ENCODE measurements around the gene MARK3.
A peak's percentile ranks its signal among the peaks of the same experiment; 100 is the strongest.

The MARK3 gene

DNA sequence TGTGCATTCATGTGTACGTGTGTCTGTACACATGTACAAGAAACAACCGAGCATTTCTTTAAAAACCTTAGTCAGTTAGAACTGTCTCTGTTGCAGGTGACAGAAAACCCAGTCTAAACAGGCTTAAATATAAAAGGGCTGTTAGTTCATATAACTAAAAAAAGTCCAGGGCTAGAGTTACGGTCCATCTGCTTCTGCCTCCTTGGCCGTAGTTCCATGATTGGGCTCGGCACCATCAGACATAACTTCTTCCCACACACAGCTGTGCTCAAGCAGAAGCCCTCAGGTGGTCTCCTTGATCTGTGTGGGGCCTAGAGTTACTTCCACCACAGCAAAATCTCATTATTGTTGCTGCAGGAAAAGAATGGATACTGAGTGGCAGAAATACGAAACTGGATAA, 102.9 kb downstream of the MARK3 start:
- no peak for DNase-seq (ENCODE audit: low spot score)

DNA sequence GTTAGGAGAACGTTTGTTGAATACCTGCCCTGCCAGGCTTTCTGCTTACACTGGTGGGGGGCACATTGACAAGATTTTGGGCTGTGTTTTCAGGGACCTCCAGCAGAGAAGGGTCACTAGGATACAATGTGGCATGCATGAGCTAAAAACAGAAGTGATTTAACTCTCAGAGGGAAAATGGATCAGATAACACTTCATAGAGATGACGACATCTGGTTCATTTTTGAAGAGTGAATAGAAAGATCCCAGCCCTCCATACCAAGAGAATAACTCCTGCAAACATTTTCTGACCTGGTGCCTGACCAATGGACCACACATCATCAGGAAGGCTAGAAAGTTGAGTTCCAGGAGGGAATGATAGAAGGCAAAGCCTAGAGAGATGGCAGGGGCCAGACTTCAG, 103.7 kb downstream of the MARK3 start:
- DNase-seq (ENCODE audit: low spot score): no peak

DNA sequence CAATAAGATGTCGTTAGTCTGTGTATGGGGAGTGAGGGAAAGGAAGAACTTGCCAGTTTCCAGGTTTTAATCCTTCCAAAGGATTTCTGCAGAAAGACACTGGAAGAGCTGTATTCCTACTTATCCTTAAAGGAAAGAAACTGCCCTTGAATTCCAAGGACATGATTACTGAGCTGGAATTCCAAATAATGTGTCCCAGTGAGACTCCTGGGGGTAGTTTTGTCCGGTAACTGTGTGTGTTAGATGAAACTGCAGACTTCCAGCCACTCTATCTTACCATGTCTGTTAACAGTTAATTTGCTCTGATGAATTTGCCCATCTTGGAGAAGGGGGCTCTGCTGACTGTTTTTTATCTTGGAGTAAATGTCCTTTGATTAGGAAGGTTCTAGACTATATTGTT, 104.4 kb downstream of the MARK3 start:
- no peak for DNase-seq (ENCODE audit: low spot score)

DNA sequence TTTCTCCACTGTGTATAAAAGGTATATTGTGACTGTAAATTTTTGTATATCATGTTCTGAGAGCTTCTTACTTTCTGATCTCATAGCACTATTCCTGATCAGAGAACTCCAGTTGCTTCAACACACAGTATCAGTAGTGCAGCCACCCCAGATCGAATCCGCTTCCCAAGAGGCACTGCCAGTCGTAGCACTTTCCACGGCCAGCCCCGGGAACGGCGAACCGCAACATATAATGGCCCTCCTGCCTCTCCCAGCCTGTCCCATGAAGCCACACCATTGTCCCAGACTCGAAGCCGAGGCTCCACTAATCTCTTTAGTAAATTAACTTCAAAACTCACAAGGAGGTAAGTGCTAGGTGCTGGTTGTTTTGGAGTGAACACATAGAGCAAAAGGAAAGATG, 106.5 kb downstream of the MARK3 start:
- DNase-seq (ENCODE audit: low spot score): no peak

DNA sequence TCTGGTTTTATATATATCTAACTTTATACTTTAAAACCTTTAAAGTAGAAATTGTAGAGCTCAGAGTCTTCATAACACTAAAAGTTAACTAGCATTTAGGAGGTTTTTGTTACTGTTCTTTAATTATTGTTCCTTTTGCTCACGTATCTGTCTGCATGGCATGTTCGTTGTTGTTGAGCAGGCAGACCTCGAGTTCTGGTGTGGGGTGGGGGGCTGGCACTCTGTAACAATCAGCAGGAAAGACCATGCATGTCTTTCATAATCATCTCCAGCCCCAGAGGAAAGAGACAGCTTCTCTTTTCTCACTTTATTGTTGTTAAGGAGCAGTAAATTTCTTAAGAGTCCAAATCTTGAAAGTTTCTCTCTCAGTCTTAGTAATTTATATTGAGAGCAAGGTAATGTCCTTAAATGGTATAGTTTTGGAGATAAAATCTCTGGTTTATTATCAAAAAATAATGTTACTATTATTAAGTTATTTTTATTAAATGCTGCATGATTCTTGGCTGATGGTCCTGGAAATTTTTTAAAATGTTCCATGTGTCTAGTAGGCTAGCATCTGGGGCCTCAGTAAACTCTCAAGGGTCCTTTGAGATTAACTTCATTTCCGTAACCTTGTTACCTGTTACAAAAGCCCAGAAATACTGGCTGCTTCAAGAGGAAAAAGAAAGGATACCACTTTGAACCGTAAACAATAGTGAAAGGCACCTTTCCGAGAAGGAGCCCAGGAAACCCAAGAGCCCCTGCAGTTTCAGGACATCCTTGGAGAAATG, 107.1 kb downstream of the MARK3 start:
- no peak for DNase-seq (ENCODE audit: low spot score)

DNA sequence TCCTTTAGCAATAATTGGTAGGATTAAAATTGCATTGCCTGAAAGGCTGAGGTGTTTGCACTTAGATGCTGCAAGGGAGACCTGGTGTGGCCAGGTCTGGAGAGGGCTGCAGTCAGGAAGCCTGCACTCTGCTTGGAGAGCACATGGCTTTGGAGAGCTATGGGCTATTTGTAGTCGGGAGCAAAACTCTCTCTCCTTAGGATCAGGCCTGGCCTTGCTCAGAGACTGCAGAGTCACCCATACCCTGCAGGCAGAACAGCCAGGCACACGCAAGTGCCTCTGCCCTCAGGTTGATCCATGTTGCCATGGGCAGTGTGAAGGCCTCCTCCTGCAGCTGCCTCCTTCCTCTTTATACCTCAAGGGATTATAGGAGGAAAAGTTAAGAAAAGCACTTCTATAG, 110.6 kb downstream of the MARK3 start:
- no peak for DNase-seq (ENCODE audit: low spot score)

- no peak for DNase-seq (ENCODE audit: low spot score)
Observed at GRCh38 chr14:103496776-103497175, 111.6 kb downstream of the MARK3 start.

- DNase-seq (ENCODE audit: low spot score): no peak
Observed at GRCh38 chr14:103499709-103500108, 114.5 kb downstream of the MARK3 start.

DNA sequence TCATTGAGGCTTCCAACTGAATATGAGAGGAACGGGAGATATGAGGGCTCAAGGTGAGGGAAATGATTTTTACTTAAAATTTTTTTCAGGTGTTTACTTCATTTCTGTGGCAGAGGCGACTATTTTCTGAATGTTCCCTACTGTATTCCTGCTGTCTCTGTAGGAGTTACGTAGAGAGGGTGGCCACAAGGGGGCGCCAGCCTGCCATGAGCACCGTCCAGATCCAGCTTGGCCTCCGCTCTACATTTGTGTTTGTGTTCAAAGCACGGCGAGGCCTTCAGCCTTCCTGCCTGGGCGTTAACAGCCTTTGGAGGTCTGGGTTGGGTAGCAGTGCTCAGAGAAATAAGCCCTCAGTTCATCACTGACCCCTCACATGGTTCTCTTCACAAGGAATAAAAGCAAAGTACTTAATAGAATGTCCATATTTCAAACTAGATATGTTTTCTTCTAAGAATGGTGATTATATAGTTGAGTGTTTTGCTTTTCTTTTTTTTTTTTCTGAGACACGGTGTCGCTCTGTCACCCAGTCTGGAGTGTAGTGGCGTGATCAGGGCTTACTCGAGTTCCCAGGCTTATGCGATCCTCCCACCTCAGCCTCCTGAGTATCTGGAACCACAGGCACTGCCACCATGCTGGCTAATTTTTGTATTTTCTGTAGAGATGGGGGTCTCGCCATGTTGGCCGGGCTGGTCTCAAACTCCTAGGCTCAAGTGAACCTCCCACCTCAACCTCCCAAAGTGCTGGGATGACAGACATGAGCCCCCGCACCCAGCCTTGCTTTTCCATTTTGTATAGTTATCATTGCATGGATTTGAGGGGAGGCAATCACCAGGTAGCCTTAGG, 115.2 kb downstream of the MARK3 start:
- peak; percentile 64 for DNase-seq (ENCODE audit: low spot score)

GRCh38 chr14:103501041-103501870, 116.0 kb downstream of the MARK3 start:
- no peak for DNase-seq (ENCODE audit: low spot score)

- DNase-seq (ENCODE audit: low spot score): no peak
Observed at GRCh38 chr14:103501921-103502669, 116.9 kb downstream of the MARK3 start.

DNA sequence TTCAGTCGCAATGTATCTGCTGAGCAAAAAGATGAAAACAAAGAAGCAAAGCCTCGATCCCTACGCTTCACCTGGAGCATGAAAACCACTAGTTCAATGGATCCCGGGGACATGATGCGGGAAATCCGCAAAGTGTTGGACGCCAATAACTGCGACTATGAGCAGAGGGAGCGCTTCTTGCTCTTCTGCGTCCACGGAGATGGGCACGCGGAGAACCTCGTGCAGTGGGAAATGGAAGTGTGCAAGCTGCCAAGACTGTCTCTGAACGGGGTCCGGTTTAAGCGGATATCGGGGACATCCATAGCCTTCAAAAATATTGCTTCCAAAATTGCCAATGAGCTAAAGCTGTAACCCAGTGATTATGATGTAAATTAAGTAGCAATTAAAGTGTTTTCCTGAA, 117.7 kb downstream of the MARK3 start:
- DNase-seq (ENCODE audit: low spot score): no peak

GRCh38 chr14:103503296-103503695, 118.1 kb downstream of the MARK3 start:
- DNase-seq (ENCODE audit: low spot score): no peak

DNA sequence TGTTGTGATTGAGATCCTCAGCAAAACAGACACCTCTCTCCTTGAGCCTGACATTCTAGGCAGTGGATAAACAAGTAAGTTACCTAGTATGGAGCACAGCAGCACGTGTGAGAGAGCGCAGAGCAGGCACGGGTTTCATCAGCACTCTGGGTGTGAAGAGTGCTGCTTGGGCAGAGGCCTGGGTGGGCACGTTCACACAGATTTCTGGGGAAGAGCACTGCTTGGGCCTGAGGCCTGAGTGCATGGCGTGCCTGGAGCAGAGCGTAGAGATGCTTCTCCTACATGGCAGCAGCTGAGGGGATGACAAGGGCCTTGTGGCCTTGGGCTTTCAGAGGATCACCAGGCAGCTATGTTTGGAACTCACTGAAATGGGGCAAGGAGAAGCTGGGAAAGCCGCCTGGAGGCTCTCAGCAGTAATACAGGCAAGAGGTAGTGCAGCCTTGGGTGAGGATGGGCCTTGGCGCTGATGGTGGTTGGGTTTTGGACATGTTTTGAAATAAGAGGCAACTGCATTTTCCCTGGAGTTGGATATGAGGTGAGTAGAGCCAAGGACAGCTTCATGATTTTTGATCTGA, 119.9 kb downstream of the MARK3 start:
- no peak for DNase-seq (ENCODE audit: low spot score)

DNA sequence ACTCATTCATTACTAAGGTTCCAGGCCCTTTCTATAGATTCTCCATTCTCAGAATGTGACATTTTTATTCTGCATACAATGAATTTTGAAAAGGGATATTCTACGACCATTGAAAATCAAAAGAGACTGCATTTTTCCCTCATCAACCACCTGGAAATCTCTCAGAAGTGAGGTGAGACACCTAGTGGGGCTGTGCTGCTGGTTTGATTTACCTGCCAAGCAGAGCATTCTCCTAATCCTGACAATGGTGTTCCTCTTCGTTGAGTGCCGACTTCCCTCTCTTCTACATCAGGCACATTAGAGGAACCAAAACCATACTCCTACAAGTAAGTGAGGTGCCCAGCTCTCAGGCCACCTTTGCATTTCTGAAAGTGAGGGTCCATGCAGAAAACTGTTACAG, 122.5 kb downstream of the MARK3 start:
- DNase-seq (ENCODE audit: low spot score): no peak

GRCh38 chr14:103508521-103509329, 123.5 kb downstream of the MARK3 start:
- no peak for DNase-seq (ENCODE audit: low spot score)

GRCh38 chr14:103509864-103510723, 124.9 kb downstream of the MARK3 start:
- DNase-seq (ENCODE audit: low spot score): no peak

DNA sequence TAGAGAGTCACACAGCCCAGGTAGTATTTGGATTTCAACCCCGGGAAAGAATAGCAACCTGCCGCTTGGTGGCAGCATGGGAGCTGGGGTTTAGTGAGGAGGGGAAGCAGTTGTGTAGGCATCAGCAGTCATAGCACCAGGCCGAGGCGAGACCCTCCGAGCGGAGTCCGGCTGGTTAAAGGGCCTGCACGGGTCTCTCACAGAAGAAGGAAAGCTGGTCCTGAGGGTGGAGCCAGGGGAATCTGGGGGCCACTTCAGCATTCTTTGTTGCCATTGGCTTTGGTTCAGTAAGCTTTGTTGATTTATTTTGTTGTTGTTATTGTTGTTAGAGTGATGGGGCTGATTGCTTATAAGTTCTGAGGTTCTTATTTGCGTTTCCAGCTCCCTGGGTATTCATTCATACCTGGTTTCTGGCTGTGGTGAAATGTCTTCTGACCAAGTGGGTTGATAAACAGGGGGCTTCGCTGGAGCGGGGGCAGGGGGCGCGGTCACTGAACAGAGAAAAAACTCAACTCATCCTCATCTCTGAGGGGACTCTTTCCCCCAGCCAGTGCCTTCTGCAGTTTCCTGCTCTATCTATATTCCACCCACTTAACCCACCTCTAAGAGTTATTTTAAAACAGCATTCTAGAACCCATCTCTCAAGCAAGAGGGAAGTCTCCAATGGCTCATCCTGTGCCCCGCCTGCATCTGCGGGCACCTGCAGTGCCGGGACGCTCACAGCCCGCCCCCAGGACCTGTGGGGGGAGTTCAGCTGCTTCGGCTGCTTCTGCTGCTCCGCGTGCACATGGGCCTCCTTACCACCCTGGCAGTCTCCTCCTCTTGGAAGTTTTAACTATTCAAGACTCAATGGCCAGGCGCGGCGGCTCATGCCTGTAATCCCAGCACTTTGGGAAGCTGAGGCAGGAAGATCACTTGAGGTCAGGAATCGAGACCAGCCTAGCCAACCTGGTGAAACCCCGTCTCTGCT, 125.8 kb downstream of the MARK3 start:
- DNase-seq (ENCODE audit: low spot score): no peak

Measured in SK-N-DZ (cell line).